ENCODE data around the gene MBTPS1. TPM values are rescaled to one million over a fixed set of nuclear protein-coding genes. Genes with fewer than 3 reads are reported as not detected.

Gene MBTPS1
- total RNA-seq, 1 donor from 2014 or later = 95.6 TPM

DNA sequence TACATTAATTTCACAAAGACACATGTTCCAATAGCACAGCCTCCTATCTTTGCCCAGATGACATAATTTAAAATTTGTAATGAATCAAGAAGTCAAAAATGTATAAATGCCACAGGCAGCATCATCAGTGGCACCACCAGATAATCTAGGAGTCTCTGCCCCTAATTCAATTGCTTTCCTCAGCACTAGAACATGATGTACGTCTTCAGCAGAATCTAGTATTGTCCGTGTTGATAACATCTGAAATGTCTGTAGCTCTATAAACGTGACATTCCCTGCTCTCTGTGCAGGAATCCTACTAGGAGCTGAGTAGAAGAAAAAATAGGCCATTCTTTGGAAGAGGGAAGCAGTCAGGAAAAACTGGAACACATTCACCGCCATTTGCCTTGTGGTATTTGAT is 52.8 kb downstream of the MBTPS1 start:
- no peaks in the 10 kb centered on the region for H3K4me1 ChIP-seq
- H3K9me3 ChIP-seq = no peaks in the 10 kb centered on the region
- intact Hi-C loops (cut with DNase I) = loop anchor here (2.0 to 5.0 kb wide), 2 partner anchors 137 to 237 kb away; no protein-coding TSS in a partner anchor
- DNase-seq (ENCODE audit: low spot score in 2 of 2) = no peak
- no peak overlapping the region for H3K27ac ChIP-seq
- TF ChIP-seq, protein P1, sequence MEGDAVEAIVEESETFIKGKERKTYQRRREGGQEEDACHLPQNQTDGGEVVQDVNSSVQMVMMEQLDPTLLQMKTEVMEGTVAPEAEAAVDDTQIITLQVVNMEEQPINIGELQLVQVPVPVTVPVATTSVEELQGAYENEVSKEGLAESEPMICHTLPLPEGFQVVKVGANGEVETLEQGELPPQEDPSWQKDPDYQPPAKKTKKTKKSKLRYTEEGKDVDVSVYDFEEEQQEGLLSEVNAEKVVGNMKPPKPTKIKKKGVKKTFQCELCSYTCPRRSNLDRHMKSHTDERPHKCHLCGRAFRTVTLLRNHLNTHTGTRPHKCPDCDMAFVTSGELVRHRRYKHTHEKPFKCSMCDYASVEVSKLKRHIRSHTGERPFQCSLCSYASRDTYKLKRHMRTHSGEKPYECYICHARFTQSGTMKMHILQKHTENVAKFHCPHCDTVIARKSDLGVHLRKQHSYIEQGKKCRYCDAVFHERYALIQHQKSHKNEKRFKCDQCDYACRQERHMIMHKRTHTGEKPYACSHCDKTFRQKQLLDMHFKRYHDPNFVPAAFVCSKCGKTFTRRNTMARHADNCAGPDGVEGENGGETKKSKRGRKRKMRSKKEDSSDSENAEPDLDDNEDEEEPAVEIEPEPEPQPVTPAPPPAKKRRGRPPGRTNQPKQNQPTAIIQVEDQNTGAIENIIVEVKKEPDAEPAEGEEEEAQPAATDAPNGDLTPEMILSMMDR (IDR thresholded peaks at IDR 0.05) = no peak
- H3K27me3 ChIP-seq = no peaks in the 10 kb centered on the region
- H3K36me3 ChIP-seq = peaks cover 86 to 95% of the 10 kb centered on the region in 2 donors
- H3K4me3 ChIP-seq = no peak overlapping the region

- H3K27ac ChIP-seq = no peak overlapping the region
- no peaks in the 10 kb centered on the region for H3K4me1 ChIP-seq
- TF ChIP-seq, protein P1 (IDR thresholded peaks at IDR 0.05) = peak; percentile 64 to 80 (median 80)
- H3K36me3 ChIP-seq = peaks cover 84 to 95% of the 10 kb centered on the region in 2 donors
- no peak overlapping the region for H3K4me3 ChIP-seq
- H3K27me3 ChIP-seq = no peaks in the 10 kb centered on the region
- no peaks in the 10 kb centered on the region for H3K9me3 ChIP-seq
- DNase-seq (ENCODE audit: low spot score in 2 of 2) = peak; percentile 26 to 86
- intact Hi-C loops (cut with DNase I) = loop anchor here (1.0 to 5.0 kb wide), 3 partner anchors 107 to 236 kb away; no protein-coding TSS in a partner anchor
These were observed 53.8 kb downstream of the MBTPS1 start for GRCh38 chr16:84062734-84063640.

DNA sequence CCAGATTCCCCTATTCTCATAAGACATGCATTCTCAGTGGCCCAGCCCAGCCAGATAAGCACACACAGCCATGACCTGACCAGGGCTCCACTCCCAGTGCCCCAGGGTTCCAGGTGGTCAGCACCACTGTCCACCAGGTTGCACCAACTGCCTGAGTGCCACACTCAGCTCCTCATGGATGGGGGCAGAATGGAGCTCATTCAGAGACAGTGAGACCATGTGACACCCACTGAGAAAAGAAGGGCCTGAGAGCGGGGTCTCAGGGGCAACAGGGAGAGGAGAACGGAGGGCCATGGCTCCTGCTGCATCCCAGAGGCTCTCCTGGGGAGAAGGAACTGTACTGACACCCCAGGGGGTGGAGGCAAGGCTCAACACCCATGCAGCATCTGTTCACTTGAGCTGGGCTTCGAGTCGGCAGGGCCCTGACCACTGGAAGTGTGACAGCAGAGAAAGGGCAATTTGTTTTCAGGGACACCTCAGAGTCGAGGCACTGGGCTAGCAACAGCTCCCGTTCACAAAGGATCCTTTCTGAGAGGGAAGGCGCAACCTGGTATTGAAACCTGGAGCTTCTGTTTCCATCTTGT is 55.4 kb downstream of the MBTPS1 start:
- Histone ChIP-seq H3K27me3 (no peaks in the 10 kb centered on the region), H3K4me1 (no peaks in the 10 kb centered on the region), H3K36me3 (peaks cover 88 to 97% of the 10 kb centered on the region in 2 donors), H3K9me3 (no peaks in the 10 kb centered on the region), H3K27ac (no peak overlapping the region), H3K4me3 (no peak overlapping the region)
- intact Hi-C loops (cut with DNase I) = loop anchor here (5.0 kb wide), 1 partner anchor 234 kb away; no protein-coding TSS in a partner anchor
- no peak for DNase-seq (ENCODE audit: low spot score in 2 of 2)
- TF ChIP-seq, protein P1 (IDR thresholded peaks at IDR 0.05) = no peak

GRCh38 chr16:84059946-84060901 is 56.5 kb downstream of the MBTPS1 start:
- no peak overlapping the region for H3K4me3 ChIP-seq
- H3K27ac ChIP-seq = no peak overlapping the region
- H3K36me3 ChIP-seq = peaks cover 88 to 98% of the 10 kb centered on the region in 2 donors
- H3K9me3 ChIP-seq = no peaks in the 10 kb centered on the region
- no peak for DNase-seq (ENCODE audit: low spot score in 2 of 2)
- no peaks in the 10 kb centered on the region for H3K27me3 ChIP-seq
- intact Hi-C loops (cut with DNase I) = loop anchor here (5.0 kb wide), 1 partner anchor 233 kb away; no protein-coding TSS in a partner anchor
- no peaks in the 10 kb centered on the region for H3K4me1 ChIP-seq
- TF ChIP-seq, protein P1 (IDR thresholded peaks at IDR 0.05) = no peak

GRCh38 chr16:84059111-84059510 is 57.6 kb downstream of the MBTPS1 start:
- Histone ChIP-seq H3K4me3 (no peak overlapping the region), H3K27me3 (no peaks in the 10 kb centered on the region), H3K4me1 (no peaks in the 10 kb centered on the region), H3K36me3 (peaks cover 90 to 98% of the 10 kb centered on the region in 2 donors), H3K9me3 (no peaks in the 10 kb centered on the region), H3K27ac (no peak overlapping the region)
- TF ChIP-seq, protein P1 (IDR thresholded peaks at IDR 0.05) = no peak
- intact Hi-C loops (cut with DNase I) = no loop called here
- DNase-seq (ENCODE audit: low spot score in 2 of 2) = no peak

All from ascending aorta (tissue), 2 donors.